ENCODE measurements around the gene SDHAF4. TPM values are rescaled to one million over a fixed set of nuclear protein-coding genes. Genes with fewer than 3 reads are reported as not detected.

The SDHAF4 gene
- total RNA-seq, 1 experiment from 2014 or later, result 36.5 TPM

DNA sequence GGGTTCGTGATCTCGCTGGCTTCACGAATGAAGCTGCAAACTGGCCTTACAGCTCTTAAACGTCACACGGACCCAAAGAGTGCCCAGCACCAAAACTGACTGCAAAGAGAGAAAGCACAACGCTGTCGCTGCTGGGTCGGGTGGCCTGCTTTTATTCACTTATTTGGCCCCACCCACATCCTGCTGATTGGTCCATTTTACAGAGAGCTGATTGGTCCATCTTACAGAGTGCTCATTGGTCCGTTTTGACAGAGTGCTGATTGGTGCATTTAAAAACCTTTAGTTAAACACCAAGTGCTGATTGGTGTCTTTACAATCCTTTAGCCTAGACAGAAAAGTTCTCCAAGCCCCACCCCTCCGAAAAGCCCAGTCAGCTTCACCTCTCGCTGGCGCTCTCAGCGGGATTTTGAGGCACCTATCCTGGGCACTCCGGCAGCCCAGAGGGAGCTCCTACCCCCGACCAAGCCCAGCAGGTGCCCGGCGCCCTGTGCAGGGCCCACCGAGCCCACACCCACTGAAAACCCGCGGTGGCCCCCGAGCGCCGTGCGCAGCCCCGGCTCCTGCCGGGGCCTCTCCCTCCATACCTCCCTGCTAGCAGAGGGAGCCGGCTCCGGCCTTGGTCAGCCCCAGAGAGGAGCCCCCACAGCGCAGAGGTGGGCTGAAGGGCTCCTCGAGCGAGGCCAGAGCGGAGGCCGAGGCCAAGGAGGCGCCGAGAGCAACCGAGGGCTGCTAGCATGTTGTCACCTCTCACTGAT, 60.9 kb downstream of the SDHAF4 start:
- Histone ChIP-seq H2AFZ (ENCODE audit: low read length) (no peak overlapping the region), H3K4me2 (ENCODE audit: low read depth, low read length, poor library complexity, severe bottlenecking) (no peak overlapping the region), H3K79me2 (ENCODE audit: low read length) (no peaks in the 10 kb centered on the region), H3K4me1 (ENCODE audit: low read length) (no peaks in the 10 kb centered on the region), H3K9ac (ENCODE audit: low read length) (no peak overlapping the region), H3K9me2 (replicated peaks; ENCODE audit: insufficient read depth, low read length) (no peaks in the 10 kb centered on the region), H3K4me3 (ENCODE audit: low read length) (no peak overlapping the region), H3K9me3 (ENCODE audit: low read length) (no peaks in the 10 kb centered on the region), H3K27me3 (ENCODE audit: low read length) (no peaks in the 10 kb centered on the region), H3K36me3 (ENCODE audit: insufficient read depth, low read length) (no peaks in the 10 kb centered on the region), H4K20me1 (ENCODE audit: insufficient read depth, low read depth, low read length) (no peaks in the 10 kb centered on the region), H3K27ac (ENCODE audit: low read length) (no peak overlapping the region)
- DNase-seq, result no peak

- Histone ChIP-seq H3K9me3 (ENCODE audit: low read length) (no peaks in the 10 kb centered on the region), H3K9me2 (replicated peaks; ENCODE audit: insufficient read depth, low read length) (no peaks in the 10 kb centered on the region), H3K4me2 (ENCODE audit: low read depth, low read length, poor library complexity, severe bottlenecking) (no peak overlapping the region), H3K27me3 (ENCODE audit: low read length) (no peaks in the 10 kb centered on the region), H3K4me3 (ENCODE audit: low read length) (no peak overlapping the region), H3K27ac (ENCODE audit: low read length) (no peak overlapping the region), H3K79me2 (ENCODE audit: low read length) (no peaks in the 10 kb centered on the region), H3K4me1 (ENCODE audit: low read length) (no peaks in the 10 kb centered on the region), H2AFZ (ENCODE audit: low read length) (no peak overlapping the region), H3K36me3 (ENCODE audit: insufficient read depth, low read length) (no peaks in the 10 kb centered on the region), H4K20me1 (ENCODE audit: insufficient read depth, low read depth, low read length) (no peaks in the 10 kb centered on the region), H3K9ac (ENCODE audit: low read length) (no peak overlapping the region)
- DNase-seq, result no peak
These were observed 63.2 kb downstream of the SDHAF4 start for GRCh38 chr6:70629929-70630328.

- H4K20me1 ChIP-seq (ENCODE audit: insufficient read depth, low read depth, low read length), result no peaks in the 10 kb centered on the region
- no peak overlapping the region for H2AFZ ChIP-seq (ENCODE audit: low read length)
- H3K9me2 ChIP-seq (replicated peaks; ENCODE audit: insufficient read depth, low read length), result no peaks in the 10 kb centered on the region
- no peaks in the 10 kb centered on the region for H3K36me3 ChIP-seq (ENCODE audit: insufficient read depth, low read length)
- H3K9ac ChIP-seq (ENCODE audit: low read length), result no peak overlapping the region
- DNase-seq, result no peak
- H3K4me2 ChIP-seq (ENCODE audit: low read depth, low read length, poor library complexity, severe bottlenecking), result no peak overlapping the region
- no peaks in the 10 kb centered on the region for H3K4me1 ChIP-seq (ENCODE audit: low read length)
- H3K9me3 ChIP-seq (ENCODE audit: low read length), result no peaks in the 10 kb centered on the region
- no peak overlapping the region for H3K4me3 ChIP-seq (ENCODE audit: low read length)
- H3K79me2 ChIP-seq (ENCODE audit: low read length), result no peaks in the 10 kb centered on the region
- H3K27ac ChIP-seq (ENCODE audit: low read length), result no peak overlapping the region
- H3K27me3 ChIP-seq (ENCODE audit: low read length), result no peaks in the 10 kb centered on the region
These were observed 67.1 kb downstream of the SDHAF4 start for GRCh38 chr6:70633870-70634269.

DNA sequence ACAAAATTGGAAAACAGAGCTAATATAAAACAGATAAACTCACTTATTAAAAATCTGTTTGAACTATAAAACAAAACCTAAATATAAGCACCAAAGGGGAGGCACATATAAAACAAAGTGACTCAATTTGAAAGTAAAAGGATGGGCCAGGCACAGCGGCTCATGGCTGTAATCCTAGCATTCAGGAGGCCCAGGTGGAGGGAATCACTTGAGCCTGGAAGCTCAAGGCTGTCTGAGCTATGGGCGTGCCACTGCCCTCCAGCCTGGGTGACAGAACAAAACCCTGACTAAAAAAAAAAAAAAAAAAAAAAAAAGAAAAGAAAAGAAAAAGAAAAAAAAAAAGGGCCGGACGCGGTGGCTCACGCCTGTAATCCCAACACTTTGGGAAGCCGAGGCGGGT, 69.9 kb downstream of the SDHAF4 start:
- Histone ChIP-seq H4K20me1 (ENCODE audit: insufficient read depth, low read depth, low read length) (no peaks in the 10 kb centered on the region), H2AFZ (ENCODE audit: low read length) (no peak overlapping the region), H3K4me3 (ENCODE audit: low read length) (no peak overlapping the region), H3K36me3 (ENCODE audit: insufficient read depth, low read length) (no peaks in the 10 kb centered on the region), H3K4me2 (ENCODE audit: low read depth, low read length, poor library complexity, severe bottlenecking) (no peak overlapping the region), H3K9me3 (ENCODE audit: low read length) (no peaks in the 10 kb centered on the region), H3K79me2 (ENCODE audit: low read length) (no peaks in the 10 kb centered on the region), H3K27me3 (ENCODE audit: low read length) (no peaks in the 10 kb centered on the region), H3K4me1 (ENCODE audit: low read length) (no peaks in the 10 kb centered on the region), H3K9me2 (replicated peaks; ENCODE audit: insufficient read depth, low read length) (no peaks in the 10 kb centered on the region), H3K27ac (ENCODE audit: low read length) (no peak overlapping the region), H3K9ac (ENCODE audit: low read length) (no peak overlapping the region)
- no peak for DNase-seq

- H3K4me1 ChIP-seq (ENCODE audit: low read length), result no peaks in the 10 kb centered on the region
- no peaks in the 10 kb centered on the region for H3K9me2 ChIP-seq (replicated peaks; ENCODE audit: insufficient read depth, low read length)
- H3K36me3 ChIP-seq (ENCODE audit: insufficient read depth, low read length), result no peaks in the 10 kb centered on the region
- H4K20me1 ChIP-seq (ENCODE audit: insufficient read depth, low read depth, low read length), result no peaks in the 10 kb centered on the region
- H3K9ac ChIP-seq (ENCODE audit: low read length), result no peak overlapping the region
- H3K27ac ChIP-seq (ENCODE audit: low read length), result no peak overlapping the region
- no peak overlapping the region for H3K4me3 ChIP-seq (ENCODE audit: low read length)
- H2AFZ ChIP-seq (ENCODE audit: low read length), result no peak overlapping the region
- no peaks in the 10 kb centered on the region for H3K27me3 ChIP-seq (ENCODE audit: low read length)
- no peaks in the 10 kb centered on the region for H3K9me3 ChIP-seq (ENCODE audit: low read length)
- DNase-seq, result no peak
- no peaks in the 10 kb centered on the region for H3K79me2 ChIP-seq (ENCODE audit: low read length)
- H3K4me2 ChIP-seq (ENCODE audit: low read depth, low read length, poor library complexity, severe bottlenecking), result no peak overlapping the region
These were observed 71.7 kb downstream of the SDHAF4 start for GRCh38 chr6:70638468-70638867.

Other genes starting within 250 kb of the SDHAF4 start
- gene FAM135A, start 153.4 kb upstream of the SDHAF4 start, total RNA-seq (2014; rRNA removed; shearing (Covaris generic); ENCODE audit: low replicate concordance), result 52.9 and 83.0 TPM in 2 replicates
- gene SMAP1, start 101.0 kb downstream of the SDHAF4 start, total RNA-seq (2014; rRNA removed; shearing (Covaris generic); ENCODE audit: low replicate concordance), result 17.6 and 17.7 TPM in 2 replicates